Coronary artery (tissue), 2 donors: ENCODE data around the gene NODAL.

Source experiments
- DNase-seq: peaks from one replicate; pipeline ENCODE4 v3.0.0-alpha.2; 2017; ENCODE audit warnings: low spot score
- H3K27ac ChIP-seq, 2 donors: fragments of 200-600 bp; sonication (generic); one replicate each; pipeline ENCODE4 v1.5.1; 2016 to 2019
- H3K4me3 ChIP-seq: fragments of 200-600 bp; sonication (generic); 2 replicates; pipeline ENCODE4 v1.5.1; 2016; ENCODE audit warnings: mild to moderate bottlenecking, moderate library complexity
- TF ChIP-seq, protein P1 (sequence below): fragments of 200-600 bp; sonication (generic); IDR thresholded peaks from one replicate; pipeline ENCODE4 v1.5.1; 2019; ENCODE audit warnings: antibody characterized with exemption

Gene NODAL

GRCh38 chr10:70403483-70404035, 37.9 kb downstream of the NODAL start:
- no peak for DNase-seq
- Histone ChIP-seq H3K4me3 (peak overlapping the region; percentile 83), H3K27ac (peak overlapping the region; percentile 20 to 96)
- TF ChIP-seq, protein P1, sequence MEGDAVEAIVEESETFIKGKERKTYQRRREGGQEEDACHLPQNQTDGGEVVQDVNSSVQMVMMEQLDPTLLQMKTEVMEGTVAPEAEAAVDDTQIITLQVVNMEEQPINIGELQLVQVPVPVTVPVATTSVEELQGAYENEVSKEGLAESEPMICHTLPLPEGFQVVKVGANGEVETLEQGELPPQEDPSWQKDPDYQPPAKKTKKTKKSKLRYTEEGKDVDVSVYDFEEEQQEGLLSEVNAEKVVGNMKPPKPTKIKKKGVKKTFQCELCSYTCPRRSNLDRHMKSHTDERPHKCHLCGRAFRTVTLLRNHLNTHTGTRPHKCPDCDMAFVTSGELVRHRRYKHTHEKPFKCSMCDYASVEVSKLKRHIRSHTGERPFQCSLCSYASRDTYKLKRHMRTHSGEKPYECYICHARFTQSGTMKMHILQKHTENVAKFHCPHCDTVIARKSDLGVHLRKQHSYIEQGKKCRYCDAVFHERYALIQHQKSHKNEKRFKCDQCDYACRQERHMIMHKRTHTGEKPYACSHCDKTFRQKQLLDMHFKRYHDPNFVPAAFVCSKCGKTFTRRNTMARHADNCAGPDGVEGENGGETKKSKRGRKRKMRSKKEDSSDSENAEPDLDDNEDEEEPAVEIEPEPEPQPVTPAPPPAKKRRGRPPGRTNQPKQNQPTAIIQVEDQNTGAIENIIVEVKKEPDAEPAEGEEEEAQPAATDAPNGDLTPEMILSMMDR: no peak

DNA sequence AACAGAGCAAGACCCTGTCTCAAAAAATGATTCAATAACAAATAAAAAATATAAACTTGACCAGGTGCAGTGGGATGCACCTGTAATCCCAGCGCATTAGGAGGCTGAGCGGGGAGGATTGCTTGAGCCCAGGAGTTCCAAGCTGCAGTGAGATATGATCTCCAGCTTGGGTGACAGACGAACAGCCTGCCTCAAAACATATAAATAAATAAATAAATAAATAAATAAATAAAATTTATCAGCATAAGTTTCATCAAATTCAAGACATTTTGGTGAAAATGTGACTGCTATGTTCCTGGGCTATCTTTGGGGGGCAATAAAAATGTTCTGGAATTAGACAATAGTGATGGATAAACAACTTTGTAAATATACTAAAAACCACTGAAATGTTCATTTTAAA, 42.3 kb downstream of the NODAL start:
- H3K27ac ChIP-seq: no peak overlapping the region
- DNase-seq: no peak
- H3K4me3 ChIP-seq: no peak overlapping the region
- TF ChIP-seq, protein P1: no peak

DNA sequence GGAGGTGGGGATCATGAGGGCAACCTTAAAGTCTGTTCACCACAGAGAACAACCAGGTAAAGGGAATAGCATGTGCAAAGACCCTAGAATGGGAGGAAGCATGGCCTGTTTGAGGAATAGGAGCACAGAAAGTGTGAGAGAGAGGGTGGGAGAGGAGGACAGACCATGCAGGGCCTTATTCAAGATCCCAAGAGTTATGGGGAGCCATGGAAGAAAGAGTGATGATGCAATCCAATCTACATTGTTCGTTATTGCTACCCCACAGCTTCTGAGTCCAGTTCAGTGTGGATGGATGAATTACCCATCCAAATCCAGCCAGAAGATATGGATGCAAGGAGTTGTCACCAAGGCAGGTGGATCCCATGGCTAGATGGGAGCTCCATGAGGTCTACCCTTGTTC, 45.3 kb downstream of the NODAL start:
- H3K27ac ChIP-seq: no peak overlapping the region
- TF ChIP-seq, protein P1: no peak
- DNase-seq: no peak
- H3K4me3 ChIP-seq: no peak overlapping the region

DNA sequence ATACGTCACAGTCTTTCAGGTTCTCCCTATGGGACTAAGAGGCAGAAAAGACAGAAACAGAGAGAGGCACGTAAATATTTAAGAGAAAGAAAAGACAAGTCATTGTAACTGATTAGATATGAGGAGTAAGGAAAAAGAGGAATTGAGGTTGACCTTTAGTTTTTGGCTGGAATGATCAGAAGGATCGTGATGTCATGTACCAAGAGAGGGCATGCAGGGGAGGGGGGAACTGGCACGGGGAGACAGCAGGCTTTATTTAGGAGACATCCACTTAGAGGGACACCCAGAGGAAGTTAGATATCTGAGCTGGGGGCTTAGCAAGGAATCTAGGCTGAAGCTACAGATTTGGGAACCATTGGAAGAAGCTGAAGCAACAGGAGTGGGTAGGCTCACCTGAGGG, 49.8 kb downstream of the NODAL start:
- no peak for DNase-seq
- Histone ChIP-seq H3K4me3 (no peak overlapping the region), H3K27ac (no peak overlapping the region)
- TF ChIP-seq, protein P1: no peak
